AG04449 (cell line): ENCODE data around the gene PRLHR.

Source experiments
- CTCF ChIA-PET: fragments of 350-600 bp; formaldehyde crosslinking; extraction: SDS; loops from one replicate; lab custom pipeline; 2021; ENCODE audit warnings: antibody characterized with exemption; lab: Yijun Ruan, JAX
- POLR2A ChIA-PET: fragments of 400-600, 350-600 bp; formaldehyde crosslinking; extraction: SDS; loops from one replicate; lab custom pipeline; 2020; ENCODE audit warnings: antibody characterized with exemption, inconsistent platforms; lab: Yijun Ruan, JAX
- DNase-seq: peaks from one replicate; pipeline ENCODE4 v3.0.0-alpha.2; 2010; ENCODE audit warnings: low read depth, low spot score
- H3K4me3 ChIP-seq: 2 replicates; pipeline ENCODE4 v1.5.1; 2011; ENCODE audit warnings: low read depth, mild to moderate bottlenecking, control low read depth, low read length
- CTCF ChIP-seq: IDR thresholded peaks from one replicate; pipeline ENCODE4 v1.5.1; 2011; ENCODE audit warnings: mild to moderate bottlenecking, moderate library complexity, low read length, control low read depth, inconsistent platforms; ENCODE audit not compliant: insufficient read depth; ENCODE audit errors: missing control alignments

Gene PRLHR

GRCh38 chr10:118562851-118563250 is 32.6 kb downstream of the PRLHR start:
- TF ChIP-seq CTCF = no peak
- ChIA-PET CTCF (interaction anchor here (1.5 kb wide), 1 partner anchor 160 kb away, joined by 3 read pairs; no protein-coding TSS in a partner anchor), POLR2A (no interaction called here)
- no peak for DNase-seq
- no peak overlapping the region for H3K4me3 ChIP-seq

DNA sequence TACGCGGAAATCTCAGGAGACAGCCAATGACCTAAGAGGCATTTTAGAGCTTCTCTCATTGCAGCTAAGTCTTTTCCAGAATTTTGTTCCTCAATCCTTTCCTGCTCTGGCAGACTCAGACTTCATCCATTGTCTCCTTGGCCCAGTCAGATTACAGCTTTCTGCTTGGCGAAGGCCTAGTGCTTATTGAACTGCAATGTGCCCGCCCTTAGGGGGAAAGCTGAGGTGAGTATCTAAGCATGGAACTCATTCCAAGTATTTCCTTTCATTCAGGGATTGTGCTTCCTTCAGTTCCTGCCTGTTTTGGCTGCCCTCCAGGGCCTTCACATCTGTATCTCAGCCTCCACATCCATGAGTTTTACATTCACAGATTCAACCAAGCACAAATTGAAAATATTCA is 37.5 kb downstream of the PRLHR start:
- no peak for DNase-seq
- CTCF ChIA-PET = interaction anchor here (1.0 kb wide), 1 partner anchor 21 kb away, joined by 4 read pairs; no protein-coding TSS in a partner anchor
- POLR2A ChIA-PET = no interaction called here
- no peak overlapping the region for H3K4me3 ChIP-seq
- TF ChIP-seq CTCF = no peak

DNA sequence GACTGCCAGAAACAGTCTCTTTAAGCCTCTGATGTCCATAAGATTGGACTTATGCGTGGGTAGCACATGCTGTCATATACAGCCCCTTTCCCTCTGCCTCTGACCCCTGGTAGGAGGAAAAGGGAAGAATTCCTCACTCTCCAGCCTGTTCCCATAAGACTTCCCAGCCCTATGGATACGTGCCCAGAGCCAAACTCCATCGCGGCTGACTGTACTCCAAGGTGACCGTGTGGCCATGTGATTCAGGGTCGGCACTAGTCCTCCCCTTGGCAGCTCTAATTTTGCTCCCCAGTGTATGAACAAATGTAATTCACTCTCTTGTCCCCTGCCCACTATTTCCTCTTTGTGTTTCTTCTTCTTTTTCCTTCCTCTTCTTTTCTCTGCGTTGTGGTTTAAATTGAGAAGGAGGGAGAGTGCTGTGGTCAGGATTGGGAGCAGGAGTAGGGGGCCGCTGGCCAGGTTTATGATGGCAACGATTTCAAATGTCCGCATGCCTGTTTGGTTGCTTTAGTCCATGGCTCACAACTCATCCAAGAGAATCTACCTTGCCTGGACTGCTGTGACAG is 43.8 kb downstream of the PRLHR start:
- DNase-seq = no peak
- POLR2A ChIA-PET = no interaction called here
- CTCF ChIA-PET = no interaction called here
- H3K4me3 ChIP-seq = no peak overlapping the region
- no peak for TF ChIP-seq CTCF

DNA sequence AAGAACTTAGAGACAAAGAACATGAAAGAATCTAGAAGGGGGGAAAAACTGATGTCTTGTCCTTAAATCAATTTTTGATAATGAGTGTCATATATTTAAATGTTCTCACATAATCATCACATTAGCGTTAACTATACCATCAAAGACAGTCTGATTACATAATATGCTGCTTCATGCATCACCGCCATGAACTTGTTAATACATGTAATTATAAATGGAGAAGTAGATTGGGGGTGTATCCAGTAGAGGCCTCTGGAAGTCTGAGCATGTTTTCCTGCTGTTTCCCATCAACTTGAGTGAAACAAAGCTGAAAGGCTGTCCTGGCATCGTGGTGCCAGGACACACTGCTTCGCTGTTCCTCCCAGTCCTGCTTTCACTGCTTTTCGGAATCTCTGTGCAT is 48.2 kb downstream of the PRLHR start:
- DNase-seq = no peak
- CTCF ChIA-PET = no interaction called here
- POLR2A ChIA-PET = no interaction called here
- TF ChIP-seq CTCF = no peak
- H3K4me3 ChIP-seq = no peak overlapping the region

DNA sequence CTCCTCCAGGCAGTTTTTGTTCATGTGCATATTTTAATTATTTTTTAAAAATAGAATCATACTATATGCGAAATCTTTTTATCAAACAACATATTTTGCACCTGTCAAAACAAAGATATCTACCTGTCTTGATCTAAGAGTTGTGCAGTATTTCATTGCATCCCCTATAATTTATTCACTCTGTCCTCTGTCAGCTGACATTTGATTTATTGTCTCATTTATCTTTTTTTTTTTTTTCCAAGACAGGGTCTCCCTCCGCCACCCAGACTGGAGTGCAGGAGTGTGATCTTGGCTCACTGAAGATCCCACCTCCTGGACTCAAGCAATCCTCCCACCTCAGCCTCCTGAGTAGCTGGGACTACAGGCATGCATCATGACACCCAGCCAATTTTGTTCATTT is 49.0 kb downstream of the PRLHR start:
- no peak for TF ChIP-seq CTCF
- ChIA-PET CTCF (no interaction called here), POLR2A (no interaction called here)
- DNase-seq = no peak
- no peak overlapping the region for H3K4me3 ChIP-seq

- ChIA-PET POLR2A (no interaction called here), CTCF (interaction anchor here (0.6 to 2.3 kb wide), 2 partner anchors 11 to 1114 kb away, joined by 3 to 5 read pairs; no protein-coding TSS in a partner anchor)
- no peak for DNase-seq
- no peak for TF ChIP-seq CTCF
- H3K4me3 ChIP-seq = no peak overlapping the region
Observed at GRCh38 chr10:118545381-118545780, 50.1 kb downstream of the PRLHR start.
